ENCODE data around the gene IPPK. TPM values are rescaled to one million over a fixed set of nuclear protein-coding genes. Genes with fewer than 3 reads are reported as not detected.

The IPPK gene
- total RNA-seq, 1 donor from 2014 or later, result 28.0 TPM

- intact Hi-C loops (cut with DNase I), result no loop called here
- DNase-seq (ENCODE audit: low spot score in 2 of 2), result no peak
- no peaks in the 10 kb centered on the region for H3K9me3 ChIP-seq
- no peaks in the 10 kb centered on the region for H3K4me1 ChIP-seq
- no peak for TF ChIP-seq CTCF (IDR thresholded peaks at IDR 0.05)
- H3K27me3 ChIP-seq, result no peaks in the 10 kb centered on the region
- H3K36me3 ChIP-seq, result peaks cover 77 to 96% of the 10 kb centered on the region in 2 donors
- no peak overlapping the region for H3K27ac ChIP-seq
- no peak overlapping the region for H3K4me3 ChIP-seq
Measured at GRCh38 chr9:92645041-92645440, 24.9 kb downstream of the IPPK start.

- Histone ChIP-seq H3K9me3 (no peaks in the 10 kb centered on the region), H3K4me1 (no peaks in the 10 kb centered on the region), H3K36me3 (peaks cover 82 to 100% of the 10 kb centered on the region in 2 donors), H3K27me3 (no peaks in the 10 kb centered on the region), H3K27ac (no peak overlapping the region), H3K4me3 (no peak overlapping the region)
- peak in 1 of 2 donors; percentile 39 for DNase-seq (ENCODE audit: low spot score in 2 of 2)
- intact Hi-C loops (cut with DNase I), result no loop called here
- TF ChIP-seq CTCF (IDR thresholded peaks at IDR 0.05), result no peak
Measured at GRCh38 chr9:92644278-92644677, 25.7 kb downstream of the IPPK start.

GRCh38 chr9:92642564-92642963 lies 27.4 kb downstream of the IPPK start:
- intact Hi-C loops (cut with DNase I), result no loop called here

GRCh38 chr9:92642041-92642451 lies 27.9 kb downstream of the IPPK start:
- intact Hi-C loops (cut with DNase I), result no loop called here
- peak in 1 of 2 donors; percentile 40 for DNase-seq (ENCODE audit: low spot score in 2 of 2)
- peaks cover 82 to 94% of the 10 kb centered on the region in 2 donors for H3K36me3 ChIP-seq

More at GRCh38 chr9:92642564-92642963, 27.4 kb downstream of the IPPK start:
- TF ChIP-seq CTCF (IDR thresholded peaks at IDR 0.05), result no peak
- peak in 1 of 2 donors; percentile 44 for DNase-seq (ENCODE audit: low spot score in 2 of 2)
- Histone ChIP-seq H3K27ac (no peak overlapping the region), H3K27me3 (no peaks in the 10 kb centered on the region), H3K4me1 (no peaks in the 10 kb centered on the region), H3K4me3 (no peak overlapping the region), H3K36me3 (peaks cover 82 to 94% of the 10 kb centered on the region in 2 donors), H3K9me3 (no peaks in the 10 kb centered on the region)

GRCh38 chr9:92641092-92641809 lies 28.7 kb downstream of the IPPK start:
- Histone ChIP-seq H3K27ac (no peak overlapping the region), H3K27me3 (no peaks in the 10 kb centered on the region), H3K4me1 (no peaks in the 10 kb centered on the region), H3K36me3 (peaks cover 81 to 94% of the 10 kb centered on the region in 2 donors), H3K4me3 (no peak overlapping the region), H3K9me3 (no peaks in the 10 kb centered on the region)
- intact Hi-C loops (cut with DNase I), result no loop called here
- no peak for TF ChIP-seq CTCF (IDR thresholded peaks at IDR 0.05)
- peak in 1 of 2 donors; percentile 42 for DNase-seq (ENCODE audit: low spot score in 2 of 2)

More at GRCh38 chr9:92642041-92642451, 27.9 kb downstream of the IPPK start:
- no peak overlapping the region for H3K27ac ChIP-seq
- no peak overlapping the region for H3K4me3 ChIP-seq
- H3K9me3 ChIP-seq, result no peaks in the 10 kb centered on the region
- H3K27me3 ChIP-seq, result no peaks in the 10 kb centered on the region
- no peaks in the 10 kb centered on the region for H3K4me1 ChIP-seq
- TF ChIP-seq CTCF (IDR thresholded peaks at IDR 0.05), result no peak
